Measurements from ENCODE around the gene NAXD.
A peak's percentile ranks its signal among the peaks of the same experiment; 100 is the strongest.
"Not testable (repeated sequence)": the region's sequence is repeated elsewhere in the genome, so short reads cannot be mapped to it uniquely, and the experiment has no call there.

The NAXD gene

GRCh38 chr13:110615322-110616102, at the start of gene NAXD:
Gene NAXD (plus strand): TSS chr13:110615545. CDS start chr13:110615602, 57 bp downstream.
- peak; percentile 95 for DNase-seq

- DNase-seq, result no peak
Observed at GRCh38 chr13:110566171-110566570, 49.2 kb upstream of the NAXD start.

- DNase-seq, result no peak
Observed at GRCh38 chr13:110568612-110569011, 46.7 kb upstream of the NAXD start.

GRCh38 chr13:110569962-110570361, 45.4 kb upstream of the NAXD start:
- not testable (repeated sequence) for DNase-seq

- DNase-seq, result no peak
Observed at GRCh38 chr13:110570886-110571285, 44.5 kb upstream of the NAXD start.

- DNase-seq, result no peak
Observed at GRCh38 chr13:110571896-110572777, 43.2 kb upstream of the NAXD start.

GRCh38 chr13:110572778-110573118, 42.6 kb upstream of the NAXD start:
- DNase-seq, result no peak

GRCh38 chr13:110574161-110574560, 41.2 kb upstream of the NAXD start:
- no peak for DNase-seq

- DNase-seq, result no peak
Observed at GRCh38 chr13:110575322-110576069, 39.8 kb upstream of the NAXD start.

- no peak for DNase-seq
Observed at GRCh38 chr13:110576070-110576394, 39.3 kb upstream of the NAXD start.

- no peak for DNase-seq
Observed at GRCh38 chr13:110576736-110577476, 38.4 kb upstream of the NAXD start.

- no peak for DNase-seq
Observed at GRCh38 chr13:110578363-110578762, 37.0 kb upstream of the NAXD start.

GRCh38 chr13:110580800-110581199, 34.5 kb upstream of the NAXD start:
- DNase-seq, result no peak

GRCh38 chr13:110581506-110582185, 33.7 kb upstream of the NAXD start:
- no peak for DNase-seq

GRCh38 chr13:110582421-110582954, 32.9 kb upstream of the NAXD start:
- no peak for DNase-seq

- no peak for DNase-seq
Observed at GRCh38 chr13:110583178-110583865, 32.0 kb upstream of the NAXD start.

- DNase-seq, result no peak
Observed at GRCh38 chr13:110589793-110590390, 25.5 kb upstream of the NAXD start.

GRCh38 chr13:110590577-110590976, 24.8 kb upstream of the NAXD start:
- no peak for DNase-seq

GRCh38 chr13:110592665-110593064, 22.7 kb upstream of the NAXD start:
- no peak for DNase-seq

- DNase-seq, result peak; percentile 49
Observed at GRCh38 chr13:110593430-110594130, 21.8 kb upstream of the NAXD start.

Data from NCI-H1092 treated with DMSO at 0.1 percent for 48 hours (cell line).